Measurements from ENCODE around the gene ANTKMT.

Gene ANTKMT

DNA sequence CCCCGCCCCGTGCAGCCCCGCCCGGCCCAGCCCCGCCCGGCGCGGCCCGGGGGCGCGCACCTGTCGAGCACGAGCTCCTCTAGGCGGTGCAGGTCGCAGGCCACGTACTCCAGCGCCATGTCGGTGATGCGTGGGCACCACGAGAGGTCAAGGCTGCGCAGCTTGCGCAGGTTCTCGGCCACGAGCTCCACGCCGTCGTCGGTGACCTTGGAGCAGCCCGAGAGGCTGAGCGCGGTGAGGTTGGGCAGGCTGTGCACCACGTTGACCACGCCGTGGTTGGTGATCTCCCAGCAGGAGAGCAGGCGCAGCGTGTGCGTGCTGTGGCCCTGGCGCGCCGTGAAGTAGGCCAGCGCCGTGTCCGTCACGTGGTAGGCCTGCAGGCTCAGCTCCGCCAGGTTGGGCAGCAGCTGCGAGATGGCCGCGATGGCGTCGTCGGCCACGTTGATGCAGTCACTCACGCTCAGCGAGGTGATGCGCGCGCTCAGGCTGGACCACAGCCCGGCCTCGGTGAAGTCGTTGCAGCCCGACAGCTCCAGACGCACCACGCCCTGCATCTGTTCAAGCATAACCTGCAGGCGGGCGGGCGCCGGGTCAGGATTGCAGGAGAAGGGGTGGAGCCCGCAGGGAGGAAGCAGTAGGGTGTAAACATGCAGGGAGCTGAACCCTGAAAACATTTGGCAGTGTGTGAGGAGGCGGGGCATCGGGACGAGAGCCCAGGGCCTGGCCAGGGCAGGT lies 25.4 kb upstream of the ANTKMT start:
- peak; percentile 47 to 49 for DNase-seq (ENCODE audit: low read depth in 1 of 2, low spot score in 1 of 2)

DNA sequence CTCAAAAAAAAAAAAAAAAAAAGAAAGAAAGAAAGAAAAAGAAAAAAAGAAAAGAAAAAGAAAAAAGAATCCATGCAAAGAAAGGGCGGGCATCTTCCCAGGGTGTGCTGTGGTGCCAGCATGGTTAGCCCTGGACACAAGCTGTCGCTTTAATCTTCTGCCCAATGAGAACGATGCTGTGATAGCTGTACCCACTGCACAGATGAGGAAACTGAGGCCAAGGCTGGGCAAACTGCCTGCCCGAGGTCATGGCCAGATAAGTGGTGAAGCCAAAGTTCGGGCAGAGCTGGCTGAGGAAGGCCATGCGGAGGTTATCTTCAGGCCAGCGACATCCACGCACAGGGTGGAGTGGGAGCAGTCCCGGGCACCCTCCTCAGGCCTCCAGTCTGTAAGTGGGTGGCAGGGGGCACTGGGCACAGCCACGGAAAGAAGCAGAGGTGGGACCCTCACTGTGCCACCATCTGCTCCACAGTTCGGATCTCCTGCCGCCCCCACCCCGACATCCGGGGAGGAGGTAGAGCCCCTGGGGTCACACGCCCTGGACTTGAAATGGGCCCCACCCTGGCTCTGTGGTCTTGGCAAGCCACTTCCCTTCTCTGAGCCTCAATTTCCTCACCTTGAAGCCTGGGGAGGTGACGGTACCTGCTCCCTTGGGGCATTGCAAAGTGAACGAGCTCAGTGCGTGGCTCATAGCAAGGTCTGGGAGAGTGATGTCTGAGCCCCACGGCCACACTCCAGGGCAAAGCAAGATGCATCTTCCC lies 21.9 kb upstream of the ANTKMT start:
- no peak for DNase-seq (ENCODE audit: low read depth in 1 of 2, low spot score in 1 of 2)

DNA sequence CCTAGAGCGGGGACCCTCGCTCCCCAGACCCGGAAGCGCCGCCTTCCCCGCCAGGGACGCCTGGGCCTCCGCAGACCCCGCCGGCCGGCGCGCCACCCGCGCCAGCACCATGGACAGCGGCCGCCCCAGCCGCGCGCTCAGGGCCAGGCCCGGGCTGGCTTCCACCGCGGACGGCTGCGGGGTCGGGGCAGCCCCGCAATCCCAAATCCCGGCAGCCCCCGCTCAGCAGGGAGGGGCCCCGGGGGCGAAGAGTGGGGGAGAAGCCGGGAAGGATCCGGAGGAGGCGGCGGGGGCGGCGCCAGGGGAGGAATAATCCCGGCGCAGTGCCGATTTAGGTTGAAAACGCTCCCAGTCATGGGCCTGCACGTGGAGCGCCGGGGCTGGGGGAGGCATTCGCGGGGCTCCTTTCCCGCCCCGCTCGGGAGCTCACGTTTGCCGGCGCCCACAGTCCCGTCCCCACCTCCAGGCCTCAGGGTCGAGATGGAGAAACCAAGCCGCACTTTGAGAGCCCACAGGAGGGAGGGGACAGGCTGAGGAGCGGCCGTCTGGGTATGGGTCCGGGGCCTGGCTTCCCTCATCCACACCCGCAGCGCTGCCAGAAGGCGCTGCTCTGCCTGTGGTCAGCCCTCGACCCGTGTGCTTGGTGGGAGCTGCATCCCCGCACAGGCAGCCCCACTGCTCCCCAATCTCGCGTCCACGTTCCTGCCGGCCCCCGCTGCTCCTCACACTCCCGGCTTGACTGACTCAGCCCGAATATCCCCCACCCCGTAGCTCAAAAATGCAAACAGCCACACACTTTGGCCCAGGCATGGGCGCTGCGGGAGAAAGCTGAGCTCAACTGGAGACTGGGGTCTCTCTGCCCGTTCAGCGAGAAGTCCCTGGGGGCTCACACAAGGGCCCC lies 20.0 kb upstream of the ANTKMT start:
- DNase-seq (ENCODE audit: low read depth in 1 of 2, low spot score in 1 of 2), result no peak

DNA sequence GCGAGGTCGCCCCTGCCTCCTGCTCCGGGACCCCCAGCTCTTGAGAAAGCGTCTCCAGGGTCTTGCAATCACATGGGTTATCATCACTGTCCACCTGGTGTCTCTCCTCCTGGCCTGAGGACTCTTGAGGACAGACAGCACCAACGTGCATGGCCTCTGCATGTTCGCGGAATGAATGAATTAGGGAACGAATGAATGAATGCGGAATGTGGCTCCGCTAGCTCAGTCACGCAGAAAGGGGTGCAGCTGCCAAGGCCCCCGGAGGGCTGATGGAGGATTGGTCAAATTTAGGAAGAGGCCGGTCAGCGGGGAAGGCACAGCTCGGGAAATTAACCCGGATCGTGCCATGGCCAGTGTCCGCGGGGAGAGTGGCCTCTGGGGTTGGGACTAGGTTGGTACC lies 18.6 kb upstream of the ANTKMT start:
- no peak for DNase-seq (ENCODE audit: low read depth in 1 of 2, low spot score in 1 of 2)

DNA sequence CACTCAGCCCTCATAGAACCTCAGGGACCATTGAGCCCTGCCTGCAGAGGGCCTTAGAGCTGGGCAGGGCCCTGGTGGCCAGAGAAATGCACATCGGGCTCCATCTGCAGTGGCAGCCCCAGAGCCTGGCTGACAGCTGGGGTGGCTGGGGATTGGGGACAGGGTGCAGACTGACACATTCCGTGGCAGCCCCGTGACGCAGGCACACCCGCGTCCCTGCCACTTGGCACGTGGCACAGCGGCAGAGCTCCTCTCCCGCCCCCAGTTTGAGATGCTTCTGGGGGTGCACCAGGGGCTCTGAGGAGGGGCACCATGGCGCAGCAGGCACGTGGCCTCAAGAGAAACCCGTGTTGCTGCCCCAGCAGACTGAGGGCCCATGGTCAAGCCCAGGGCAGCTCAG lies 17.5 kb upstream of the ANTKMT start:
- no peak for DNase-seq (ENCODE audit: low read depth in 1 of 2, low spot score in 1 of 2)

DNA sequence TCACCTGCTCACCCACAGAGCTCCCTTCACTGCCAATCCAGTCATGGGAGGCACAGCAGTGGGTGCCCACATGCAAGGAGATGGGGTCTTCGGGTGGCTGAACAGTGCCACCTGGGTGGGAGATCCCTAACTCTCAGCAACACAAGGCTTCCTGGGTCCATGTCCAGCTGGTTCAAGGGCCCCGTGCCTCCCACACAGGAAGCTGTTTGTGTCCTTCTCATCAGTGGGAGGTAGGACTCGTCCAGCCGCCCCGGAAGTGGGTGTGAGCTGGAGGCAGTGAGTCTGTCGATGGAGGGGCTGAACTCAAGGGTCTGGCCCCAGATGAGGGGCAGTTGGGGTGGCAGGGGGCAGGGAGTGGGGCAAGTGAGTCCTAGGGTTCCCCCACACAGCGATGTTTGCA lies 16.9 kb upstream of the ANTKMT start:
- DNase-seq (ENCODE audit: low read depth in 1 of 2, low spot score in 1 of 2), result no peak

DNA sequence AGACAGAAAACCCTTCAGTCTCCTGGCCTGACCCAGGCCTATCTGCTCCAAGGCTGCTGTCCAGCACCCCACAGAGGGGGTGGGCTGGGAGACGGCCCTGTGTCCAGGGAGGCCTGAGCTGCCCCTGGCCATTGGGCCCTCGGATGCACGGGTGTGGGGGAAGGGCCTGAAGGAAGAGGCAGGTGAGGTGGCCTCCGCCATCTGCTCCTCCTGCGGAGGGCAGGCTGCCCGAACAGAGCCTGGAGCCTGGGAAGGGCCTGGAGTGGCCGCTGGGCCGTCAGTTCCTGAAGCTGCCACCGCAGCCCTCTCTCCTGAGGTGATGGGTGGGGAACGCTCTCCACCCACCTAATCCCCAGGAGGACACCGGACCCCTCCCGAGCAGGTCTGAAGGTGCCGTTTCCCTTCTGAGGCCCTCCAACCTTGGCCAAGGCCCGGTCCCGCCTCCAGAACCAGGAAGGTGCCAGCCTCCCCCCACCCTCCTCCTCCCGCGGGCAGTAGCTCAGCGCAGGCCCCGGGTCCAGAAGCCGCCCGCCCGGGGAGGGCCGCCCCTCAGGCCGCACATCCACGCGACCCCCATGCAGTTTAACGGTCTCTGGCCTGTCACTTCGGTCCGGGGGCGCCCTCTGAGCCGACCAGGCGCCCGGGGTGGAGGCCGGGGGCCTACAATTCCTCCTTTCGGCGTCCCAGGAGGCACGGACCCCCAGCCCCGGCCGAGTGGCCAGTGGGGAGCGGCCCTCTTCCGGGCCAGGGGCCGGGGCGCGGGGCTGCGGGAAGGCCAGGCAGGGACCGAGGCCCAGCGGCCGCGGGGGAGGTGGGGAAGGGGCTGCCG lies 16.2 kb upstream of the ANTKMT start:
- DNase-seq (ENCODE audit: low read depth in 1 of 2, low spot score in 1 of 2), result no peak

DNA sequence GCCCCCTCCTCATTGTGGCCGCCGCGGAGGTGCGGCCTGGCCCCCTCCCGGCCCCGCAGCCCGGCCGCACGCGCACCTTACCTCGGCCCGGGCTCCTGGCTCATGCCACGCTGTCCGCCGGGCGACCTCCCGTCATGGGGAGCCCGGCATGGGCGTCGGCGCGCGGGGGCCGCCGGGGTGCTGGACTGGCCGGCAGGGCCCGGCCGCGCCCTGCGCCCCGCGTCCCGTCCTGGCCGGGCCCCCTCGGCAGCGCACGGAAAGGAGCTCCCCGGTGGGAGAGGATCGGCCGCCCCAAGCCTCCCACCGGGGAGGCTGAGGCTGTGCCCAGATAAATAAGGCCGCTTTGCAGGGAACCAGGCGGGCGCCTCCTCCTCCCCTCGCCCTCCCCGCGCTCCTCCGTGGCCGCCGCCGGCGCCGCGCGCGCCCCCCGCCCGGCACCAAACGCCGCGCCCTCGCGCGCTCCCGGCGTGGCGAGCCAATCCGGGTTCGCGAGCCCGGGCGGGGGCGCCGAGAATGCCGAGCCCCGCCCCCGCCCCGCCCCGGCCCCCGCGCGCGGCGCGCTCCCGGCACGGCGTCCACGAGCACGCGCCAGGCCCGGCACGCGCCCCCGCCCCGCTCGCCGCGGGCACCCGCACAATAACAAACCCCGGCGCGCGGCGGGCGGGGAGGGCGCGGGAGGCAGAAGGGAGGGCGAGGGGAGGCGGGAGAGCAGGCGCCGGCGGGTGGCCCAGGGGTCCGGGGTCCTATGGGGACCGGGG lies 15.3 kb upstream of the ANTKMT start, which contains the start of gene FBXL16:
Gene FBXL16 (minus strand): TSS at position 371 of the 758 bp plus-strand sequence. CDS start 8,396 bp downstream, outside the sequence.
- DNase-seq (ENCODE audit: low read depth in 1 of 2, low spot score in 1 of 2), result no peak

DNA sequence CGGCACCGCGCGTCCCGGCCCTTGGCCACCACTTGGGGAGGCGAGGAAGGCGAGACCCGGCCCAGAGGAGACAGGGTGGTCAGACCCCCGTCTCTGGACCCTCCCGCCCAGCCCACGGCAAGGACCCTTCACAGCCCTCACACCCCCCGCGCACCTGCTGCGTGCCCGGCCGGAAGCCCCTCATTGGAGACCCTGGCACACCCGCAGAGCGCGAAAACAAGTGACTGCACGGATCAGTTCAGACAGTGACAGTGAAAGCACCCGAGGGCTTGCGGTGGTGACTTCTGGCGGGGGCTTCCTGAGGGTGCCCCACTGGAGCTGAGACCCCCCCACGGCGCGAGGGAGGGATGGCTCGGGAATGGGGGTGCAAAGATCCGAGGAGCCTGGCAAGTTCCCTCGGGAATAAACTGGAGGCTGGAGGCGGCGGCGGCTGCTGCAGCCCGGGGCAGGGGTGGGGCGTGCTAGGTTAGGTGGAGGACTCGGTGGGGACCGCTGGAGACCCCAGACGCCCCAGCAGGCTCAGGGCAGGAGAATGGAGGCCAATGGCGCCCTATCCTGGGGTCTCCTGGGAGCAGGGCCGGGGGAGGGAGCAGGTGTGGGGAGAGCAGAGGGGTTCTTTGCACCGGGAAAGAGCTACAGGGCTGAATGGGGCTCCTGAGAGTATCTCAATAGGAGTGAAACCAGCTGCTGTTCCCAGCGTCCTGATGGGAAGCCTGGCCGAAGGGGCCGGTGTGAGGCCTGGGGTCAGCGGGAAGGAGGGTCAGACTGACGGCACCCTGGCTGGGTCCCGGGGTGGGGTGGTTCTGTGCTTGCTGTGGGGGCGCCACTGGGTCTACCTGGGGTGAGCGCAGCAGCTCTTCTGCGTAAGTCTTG lies 14.5 kb upstream of the ANTKMT start:
- no peak for DNase-seq (ENCODE audit: low read depth in 1 of 2, low spot score in 1 of 2)

DNA sequence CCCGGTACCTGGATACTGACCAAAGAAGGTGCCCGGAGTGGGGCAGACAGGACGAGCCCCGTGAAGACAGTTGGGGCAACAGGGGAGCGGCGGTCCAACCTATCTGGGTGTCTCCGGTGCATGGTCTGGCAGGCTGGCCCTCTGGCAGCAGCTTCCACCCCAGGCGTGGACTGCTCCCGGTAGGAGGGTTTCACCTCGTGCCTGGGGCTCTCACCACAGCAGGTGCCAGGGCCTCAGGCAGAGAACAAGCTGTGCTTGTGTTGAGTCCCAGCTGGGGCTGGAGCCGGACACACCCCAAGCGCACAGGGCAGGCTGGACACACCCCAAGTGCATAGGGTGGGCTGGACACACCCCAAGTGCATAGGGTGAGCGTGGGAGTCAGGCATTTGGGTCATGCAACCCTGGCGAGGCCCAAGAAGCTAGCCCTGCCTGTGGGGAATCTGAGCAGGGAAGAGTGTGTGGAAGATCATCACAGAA lies 13.8 kb upstream of the ANTKMT start:
- no peak for DNase-seq (ENCODE audit: low read depth in 1 of 2, low spot score in 1 of 2)

DNA sequence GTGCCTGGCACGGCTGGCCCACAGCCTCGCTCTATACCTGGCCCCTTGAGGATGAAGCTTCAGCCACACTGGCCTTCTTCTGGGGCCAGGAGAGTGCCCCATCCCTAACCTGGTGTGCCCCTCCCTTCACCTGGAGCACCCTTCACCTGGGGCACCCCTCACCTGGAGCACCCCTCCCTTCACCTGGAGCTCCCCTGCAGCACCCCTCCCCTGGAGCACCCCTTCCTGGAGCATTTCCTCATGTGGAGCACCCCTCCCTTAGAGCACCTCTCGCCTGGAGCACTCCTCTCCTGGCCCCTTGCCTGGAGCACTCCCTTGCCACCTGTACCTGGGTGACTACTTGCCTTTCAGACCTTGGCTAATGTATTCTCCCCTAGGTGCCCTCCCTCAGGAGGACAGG lies 12.9 kb upstream of the ANTKMT start:
- no peak for DNase-seq (ENCODE audit: low read depth in 1 of 2, low spot score in 1 of 2)

DNA sequence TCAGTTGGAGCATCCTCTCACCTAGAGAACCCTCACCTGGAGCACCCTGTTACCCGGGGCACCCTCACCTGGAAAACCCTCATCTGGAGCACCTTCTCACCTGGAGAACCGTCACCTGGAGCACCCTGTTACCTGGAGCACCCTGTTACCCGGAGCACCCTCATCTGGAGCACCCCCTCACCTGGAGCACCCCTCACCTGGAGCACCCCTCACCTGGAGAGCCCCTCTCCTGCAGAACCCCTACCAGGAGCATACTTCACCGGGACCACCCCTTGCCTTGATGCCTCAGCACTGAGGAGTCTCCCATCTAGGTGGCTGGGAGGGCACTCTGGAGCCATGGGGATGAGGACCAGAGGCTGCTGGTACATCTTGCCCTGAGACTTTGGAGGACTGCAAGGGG lies 12.0 kb upstream of the ANTKMT start:
- no peak for DNase-seq (ENCODE audit: low read depth in 1 of 2, low spot score in 1 of 2)

DNA sequence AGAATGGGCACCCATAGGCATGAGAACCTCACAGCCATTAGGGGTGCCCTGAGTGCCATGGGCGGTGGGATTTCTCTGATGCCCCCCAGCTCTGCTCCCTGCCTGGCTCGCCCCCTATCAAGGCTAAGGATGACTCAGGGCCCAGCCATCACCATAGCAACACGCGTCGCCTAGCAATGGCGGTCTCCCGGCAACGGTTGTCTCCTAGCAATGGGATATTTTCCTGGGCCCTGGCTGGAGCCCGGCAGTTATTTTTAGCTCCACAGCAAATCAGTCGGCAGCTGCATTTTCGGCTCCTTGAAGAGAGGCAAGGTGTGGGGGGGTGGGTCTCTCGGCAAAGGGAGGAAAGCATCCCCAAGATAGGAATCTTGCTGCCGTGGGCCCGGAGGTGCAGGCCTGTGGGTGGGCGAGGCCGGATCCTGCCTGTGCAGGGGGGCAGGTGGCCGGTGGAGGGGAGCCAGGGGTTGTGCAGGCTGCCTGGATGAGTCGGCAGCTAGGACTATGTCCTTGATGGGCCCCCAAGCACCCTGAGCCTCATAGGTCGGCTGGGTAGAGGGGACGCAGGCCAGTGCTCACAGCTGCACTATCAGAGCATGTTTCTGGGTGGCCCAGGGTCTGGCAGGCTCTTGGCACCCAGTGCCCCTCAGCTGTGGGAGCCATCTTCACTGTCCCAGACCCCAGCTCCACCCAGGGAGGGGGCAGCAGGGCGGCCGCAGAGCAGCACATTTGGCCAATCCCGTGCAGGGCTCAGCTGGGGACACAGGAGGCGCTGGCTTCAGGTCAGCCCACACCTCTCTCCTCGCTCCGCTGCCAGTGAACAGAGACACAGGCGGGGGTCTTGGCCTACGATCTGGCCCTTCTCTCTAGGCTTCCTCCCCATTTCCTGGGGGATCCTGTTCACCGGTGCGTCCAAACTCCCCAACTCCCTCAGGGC lies 11.1 kb upstream of the ANTKMT start:
- DNase-seq (ENCODE audit: low read depth in 1 of 2, low spot score in 1 of 2), result no peak

DNA sequence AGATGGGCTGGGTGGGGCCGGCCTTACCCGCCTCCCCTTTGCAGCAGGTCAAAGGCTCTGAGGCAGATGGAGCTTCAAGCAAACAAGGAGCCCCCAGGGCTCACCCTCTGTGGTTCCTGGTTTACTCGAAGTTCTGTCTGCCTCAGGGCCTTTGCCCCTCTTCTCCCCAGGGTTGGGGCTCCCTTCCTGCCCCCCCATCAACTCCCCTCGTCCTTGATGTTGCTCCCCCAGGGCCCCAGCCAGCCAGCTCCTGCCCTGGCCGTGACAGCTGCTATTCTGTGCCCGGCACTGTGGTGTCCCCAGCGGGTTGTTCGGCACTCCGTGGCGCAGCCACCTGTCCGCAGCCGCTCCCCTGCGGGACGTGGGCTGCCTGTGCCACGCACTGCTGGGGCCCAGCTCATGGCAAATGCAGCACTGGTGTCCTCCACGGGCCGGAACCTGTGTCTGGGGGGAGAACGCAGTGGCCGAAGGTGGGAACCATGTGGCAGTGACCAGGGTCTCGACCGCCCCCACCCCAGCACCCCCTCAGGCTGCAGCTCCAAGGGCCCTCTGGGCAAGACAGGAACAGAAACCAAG lies 10.4 kb upstream of the ANTKMT start:
- no peak for DNase-seq (ENCODE audit: low read depth in 1 of 2, low spot score in 1 of 2)

DNA sequence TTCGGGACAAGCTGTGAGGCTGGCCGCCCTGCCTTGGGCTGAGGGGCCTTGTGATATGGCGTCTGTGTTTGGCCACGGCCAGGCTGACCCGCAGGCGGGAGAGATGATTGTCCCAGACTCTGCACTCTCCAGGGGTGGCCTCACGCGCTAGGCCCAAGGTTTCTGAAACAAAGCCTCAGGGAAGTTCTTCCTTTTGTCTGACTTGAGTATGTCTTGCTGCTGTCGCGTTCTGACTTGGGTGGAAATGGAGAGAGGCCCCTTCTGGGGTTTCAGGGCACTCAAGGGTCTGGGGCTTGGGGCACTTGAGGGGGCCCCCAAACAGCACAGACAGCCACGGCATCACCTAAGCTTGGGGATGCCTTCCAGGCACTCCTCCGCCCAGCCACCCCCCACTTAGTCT lies 9.9 kb upstream of the ANTKMT start:
- DNase-seq (ENCODE audit: low read depth in 1 of 2, low spot score in 1 of 2), result no peak

DNA sequence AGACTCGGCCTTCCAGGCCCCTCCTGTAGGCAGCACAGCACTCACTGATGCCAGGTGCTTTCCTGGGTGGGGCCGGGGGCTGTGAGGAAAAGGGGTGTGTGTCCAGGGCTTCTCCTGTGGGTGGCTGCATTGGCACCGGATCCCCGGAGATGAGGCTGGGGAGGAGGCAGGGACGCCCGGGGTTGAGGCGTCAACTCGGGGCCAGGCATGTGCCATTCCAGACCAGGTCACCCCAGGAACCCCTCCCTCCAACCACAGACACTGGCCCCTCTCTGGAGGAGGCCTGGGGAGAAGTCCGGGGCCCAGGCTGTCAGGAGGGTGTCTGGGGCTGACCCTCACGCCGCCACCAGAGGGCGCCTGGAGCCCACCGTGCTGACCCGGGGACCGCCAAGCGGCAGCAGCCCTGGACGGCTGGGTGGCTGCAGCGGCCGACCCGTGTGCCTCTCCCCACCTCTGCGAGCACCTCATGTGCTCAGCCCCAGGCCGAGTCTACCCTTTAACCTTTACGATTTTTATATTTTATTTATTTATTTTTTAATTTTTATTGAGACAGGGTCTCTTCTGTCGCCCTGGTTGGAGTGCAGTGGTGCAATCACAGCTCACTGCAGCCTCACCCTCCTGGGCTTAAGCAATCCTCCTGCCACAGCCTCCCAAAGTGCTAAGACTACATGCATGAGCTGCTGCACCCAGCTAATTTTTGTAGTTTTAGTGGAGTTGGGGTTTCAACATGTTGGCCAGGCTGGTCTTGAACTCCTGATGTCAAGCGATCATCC lies 9.2 kb upstream of the ANTKMT start:
- DNase-seq (ENCODE audit: low read depth in 1 of 2, low spot score in 1 of 2), result peak; percentile 65 to 70

Measured in activated CD4-positive, alpha-beta T cell treated with anti-CD3 and anti-CD28 coated beads, Interleukin-2, amount 50 U/mL, for 24 hours (primary cell).